Inflammatory macrophage (primary cell): Measurements from ENCODE around the gene CAVIN2.

Experiments used
- DNase-seq, 2 donors: peaks; one replicate each; pipeline ENCODE4 v3.0.0-alpha.2; 2020 to 2022

Gene CAVIN2

GRCh38 chr2:191864628-191865374 is 17.9 kb upstream of the CAVIN2 start:
- peak; percentile 29 to 57 for DNase-seq

- no peak for DNase-seq
These were observed 17.1 kb upstream of the CAVIN2 start for GRCh38 chr2:191863988-191864387.

GRCh38 chr2:191862156-191862775 is 15.4 kb upstream of the CAVIN2 start:
- DNase-seq = no peak

DNA sequence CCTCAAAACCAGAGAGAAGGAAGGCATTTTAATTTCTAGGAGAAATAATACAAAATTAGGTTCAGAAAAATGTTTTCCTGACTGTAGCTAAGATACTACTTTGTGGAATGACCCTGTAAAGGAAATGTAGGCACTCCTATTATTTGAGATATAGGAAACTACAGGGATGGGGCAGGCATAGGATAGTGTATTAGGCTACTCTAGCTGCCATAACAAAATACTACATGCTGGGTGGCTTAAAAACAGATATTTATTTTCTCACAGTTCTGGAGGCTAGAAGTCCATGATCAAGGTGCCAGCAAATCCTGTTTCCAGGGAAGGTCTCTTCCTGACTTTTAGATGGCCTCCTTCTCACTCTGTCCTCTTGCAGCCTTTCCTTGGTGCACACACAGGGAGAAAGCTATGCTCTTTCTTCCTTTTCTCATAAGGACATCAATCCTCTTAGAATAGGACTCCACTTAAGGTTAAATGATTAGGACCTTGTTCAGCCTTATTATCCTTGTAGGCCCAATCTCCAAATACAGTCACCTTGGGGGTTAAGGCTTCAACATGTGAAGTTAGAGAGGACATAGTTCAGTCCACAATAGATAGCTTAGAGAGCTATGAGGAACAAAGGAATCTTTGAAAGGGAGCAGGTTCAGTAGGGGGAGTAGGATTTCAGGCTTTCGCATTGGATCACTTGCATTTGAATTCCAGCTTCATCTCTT is 14.0 kb upstream of the CAVIN2 start:
- DNase-seq = no peak

DNA sequence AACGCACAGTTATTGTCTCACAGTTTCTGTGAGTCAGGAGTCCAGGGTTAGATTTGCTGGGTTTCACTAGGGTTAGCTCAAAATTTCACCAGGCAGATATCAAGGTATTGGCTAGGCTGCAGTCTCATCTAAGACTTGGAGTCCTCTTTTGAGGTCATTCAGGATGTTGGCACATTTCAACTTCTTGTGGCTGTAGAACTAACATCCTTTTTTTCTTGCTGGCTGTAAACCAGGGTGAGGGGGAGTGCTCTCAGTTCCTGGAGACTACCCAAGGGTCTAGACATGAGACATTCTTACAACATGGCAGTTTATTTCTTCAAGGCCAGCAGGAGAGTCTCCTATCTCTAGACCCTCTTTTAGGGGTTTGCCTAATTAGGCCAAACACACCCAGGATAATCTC is 12.8 kb upstream of the CAVIN2 start:
- DNase-seq = peak; percentile 14 to 50

- DNase-seq = no peak
These were observed 11.0 kb upstream of the CAVIN2 start for GRCh38 chr2:191857886-191858285.

DNA sequence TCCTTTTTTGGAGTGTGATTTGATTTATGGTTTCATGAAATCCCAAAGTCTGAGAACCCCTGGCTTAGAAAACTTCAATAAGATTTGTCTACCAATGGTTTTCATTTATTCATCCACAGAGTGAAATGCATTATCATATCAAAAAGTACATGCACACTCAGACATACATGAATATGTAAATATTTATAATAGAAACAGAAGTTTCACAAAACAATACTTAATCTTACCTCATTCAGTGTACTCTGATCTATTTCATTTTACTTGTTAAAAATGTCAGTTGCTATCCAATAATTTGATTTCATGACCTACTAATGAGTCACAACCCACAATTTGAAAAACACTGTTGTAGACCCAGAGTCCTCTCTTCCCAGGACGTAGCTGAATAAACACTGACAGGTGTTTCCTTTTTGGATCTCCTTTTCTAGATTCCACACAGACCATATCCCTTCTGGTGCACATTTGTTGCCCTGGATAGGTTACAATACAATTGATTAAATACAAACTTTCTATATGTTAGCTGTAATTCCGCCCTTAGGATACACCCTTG is 10.4 kb upstream of the CAVIN2 start:
- DNase-seq = no peak

DNA sequence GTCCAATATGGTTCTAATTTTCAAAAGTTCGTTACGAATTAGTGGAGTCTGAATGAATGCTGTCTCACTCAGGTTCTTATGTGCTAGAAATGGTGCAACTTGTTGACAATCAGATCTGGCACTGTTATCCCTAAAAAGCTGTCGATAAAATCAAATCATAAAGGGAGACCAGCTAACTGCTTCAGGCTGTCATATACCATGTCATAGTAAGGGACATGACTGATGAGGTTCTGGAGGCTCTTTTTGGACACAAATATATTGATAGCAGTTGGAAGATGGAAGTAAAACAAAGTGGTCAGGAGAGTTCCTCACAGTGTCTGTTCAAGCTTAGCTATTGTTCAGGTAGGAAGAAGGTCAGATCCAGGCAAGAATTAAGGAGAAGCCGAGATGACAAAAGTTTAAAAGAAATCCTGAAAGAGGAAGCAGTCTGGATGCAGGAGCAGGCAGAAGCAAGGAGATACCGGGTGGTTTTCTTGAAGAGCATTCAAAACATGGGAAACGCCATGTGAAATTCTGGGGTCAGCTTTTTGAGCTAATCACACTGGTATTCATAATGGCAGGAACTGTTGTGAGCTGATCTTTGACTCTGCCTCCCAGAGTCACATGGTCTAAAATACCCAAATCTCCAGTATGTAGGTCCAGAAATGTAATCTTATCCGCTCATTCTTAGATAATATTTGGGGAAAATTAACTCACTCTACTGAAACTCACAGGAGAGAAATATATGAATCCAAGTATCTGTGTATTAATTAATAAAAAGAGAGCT is 9.4 kb upstream of the CAVIN2 start:
- no peak for DNase-seq

DNA sequence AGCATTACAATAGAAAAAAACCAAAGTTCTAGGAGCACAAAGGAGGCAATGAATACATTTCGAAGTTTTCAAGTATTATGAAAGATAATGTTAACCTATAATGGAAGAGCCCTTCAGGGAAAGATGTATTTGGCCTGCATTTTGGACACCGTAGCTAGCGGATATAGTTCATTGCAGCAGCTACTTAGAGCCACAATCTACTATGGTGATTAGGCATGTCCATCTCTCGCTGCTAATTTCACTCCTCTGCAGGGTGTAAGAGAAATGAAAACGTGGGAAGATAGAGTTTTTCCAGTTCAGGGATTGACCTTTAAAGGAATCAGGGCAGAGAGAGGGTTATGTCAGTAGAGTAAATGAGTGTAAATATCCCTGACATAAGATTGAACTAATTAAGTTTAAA is 8.5 kb upstream of the CAVIN2 start:
- no peak for DNase-seq

DNA sequence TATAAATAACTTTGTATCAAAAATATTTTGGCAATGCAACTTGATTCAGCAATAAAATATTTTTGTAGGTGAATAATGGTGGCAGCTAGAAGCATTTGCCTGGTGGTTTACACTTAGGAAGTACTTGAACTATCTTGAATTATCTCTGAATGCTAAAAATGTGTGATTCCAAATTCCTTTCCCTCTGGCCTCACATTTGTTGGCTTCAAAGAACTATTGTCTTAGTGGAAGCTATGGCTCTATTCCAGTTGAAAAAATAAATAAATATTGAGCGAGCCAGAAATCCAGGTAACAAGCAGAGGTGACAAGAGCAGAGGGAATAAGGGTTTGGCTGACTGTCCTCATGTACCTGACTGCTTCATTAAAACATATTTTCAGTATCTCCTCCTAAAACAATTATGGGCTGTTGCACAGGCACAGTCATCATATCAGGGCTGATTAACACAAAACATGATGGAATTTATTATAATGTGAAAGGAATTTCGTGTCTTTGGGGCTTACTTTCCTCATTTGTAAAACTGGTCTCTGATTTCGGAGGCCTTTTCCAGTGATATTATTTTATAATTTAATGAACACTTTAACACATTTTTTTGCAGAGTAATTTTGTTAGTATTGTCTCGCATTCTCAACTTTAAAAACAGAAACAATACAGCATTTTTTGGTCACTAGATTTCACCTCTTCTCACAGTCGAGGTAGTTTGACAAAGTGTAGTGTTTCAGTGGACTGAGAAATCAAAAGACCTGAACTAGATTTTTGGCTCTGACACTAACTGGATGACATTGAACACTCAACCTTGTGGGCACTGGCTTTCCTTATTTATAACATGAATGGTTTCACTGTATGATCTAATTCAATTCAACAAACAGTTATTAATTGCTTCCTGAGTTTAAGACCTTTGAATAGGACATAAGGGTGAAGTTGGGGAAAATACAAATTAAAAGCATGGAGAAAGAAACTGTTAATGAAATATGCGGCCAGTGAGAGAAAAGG is 7.8 kb upstream of the CAVIN2 start:
- DNase-seq = no peak

GRCh38 chr2:191853843-191854242 is 7.0 kb upstream of the CAVIN2 start:
- DNase-seq = no peak

DNA sequence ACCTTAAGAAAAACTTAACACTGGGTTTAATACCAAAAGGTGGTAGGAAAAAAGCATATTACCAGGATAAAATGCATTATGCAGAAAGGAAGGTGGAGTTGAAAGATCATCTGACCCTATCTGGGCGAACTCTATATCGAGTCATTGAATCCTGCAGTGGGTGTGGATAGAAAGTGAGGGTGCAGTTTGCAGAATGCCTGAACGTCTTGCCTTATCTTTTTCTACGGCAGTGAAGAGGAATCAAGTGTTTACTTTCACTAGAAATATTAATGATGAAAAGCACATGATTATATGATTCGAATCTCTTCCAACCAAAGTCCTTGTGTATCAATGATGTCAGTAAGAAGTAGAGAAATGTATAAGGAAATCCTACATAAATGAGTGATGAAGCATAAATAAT is 4.3 kb upstream of the CAVIN2 start:
- DNase-seq = no peak

- no peak for DNase-seq
These were observed 2.2 kb upstream of the CAVIN2 start for GRCh38 chr2:191848771-191849767.

- no peak for DNase-seq
These were observed 876 bp upstream of the CAVIN2 start for GRCh38 chr2:191847764-191848163.

DNA sequence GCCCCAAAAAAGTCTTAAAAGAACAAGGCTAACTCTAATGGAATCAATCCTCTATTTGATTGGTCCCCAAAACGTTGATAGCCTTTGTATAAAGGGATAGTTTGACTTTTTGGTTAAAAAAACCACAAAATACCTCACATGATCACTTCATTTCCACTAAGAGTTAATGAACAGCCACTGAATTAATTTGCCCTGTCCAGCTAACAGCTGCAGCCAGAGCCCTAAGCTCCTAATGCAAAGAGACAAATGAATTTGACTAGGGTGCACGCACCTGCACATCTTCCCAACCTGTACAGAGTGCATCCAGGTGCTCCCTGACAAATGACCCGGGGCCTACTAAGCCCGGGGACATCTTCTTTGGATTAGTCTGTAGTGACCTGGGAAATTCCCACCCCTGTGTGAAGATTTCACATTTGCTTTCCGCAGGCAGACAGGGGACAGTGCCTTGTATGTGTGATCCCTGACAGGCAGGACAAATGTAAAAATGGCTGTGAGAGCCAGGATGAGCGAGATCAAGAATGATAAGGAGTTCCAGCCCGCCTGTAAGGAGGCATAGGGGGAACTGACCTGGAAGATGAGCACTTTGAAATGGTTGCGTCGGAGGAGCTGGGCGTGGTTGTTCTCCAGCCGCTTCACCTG is 893 bp downstream of the CAVIN2 start:
- no peak for DNase-seq

- DNase-seq = peak; percentile 19 to 37
These were observed 1.6 kb downstream of the CAVIN2 start for GRCh38 chr2:191845248-191845715.

DNA sequence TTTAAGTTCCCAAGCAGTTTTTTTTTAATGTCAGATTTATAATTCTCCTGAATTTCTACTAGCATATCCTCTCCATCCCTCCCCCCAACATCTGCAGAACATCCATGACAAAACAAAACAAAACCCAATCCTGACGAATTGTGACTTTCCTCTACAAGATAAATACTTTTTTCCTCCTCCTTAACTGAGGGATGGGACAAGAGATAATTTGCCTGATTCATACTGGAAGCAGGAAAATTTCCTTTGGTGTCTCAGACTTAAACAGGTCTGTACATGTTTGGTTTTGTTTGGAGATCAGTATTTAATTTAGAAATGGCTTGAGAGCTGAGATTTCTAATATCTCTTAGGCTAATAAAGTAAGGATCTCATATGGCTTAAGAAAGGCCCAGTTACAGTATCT is 2.2 kb downstream of the CAVIN2 start:
- DNase-seq = no peak

GRCh38 chr2:191840921-191841320 is 6.0 kb downstream of the CAVIN2 start:
- no peak for DNase-seq
